C4-2B (cell line): ENCODE measurements around the gene SLC24A1.

ENCODE experiments used
- H3K27ac ChIP-seq: fragments of 450-650 bp; 2 replicates; pipeline ENCODE4 v1.5.1; 2017
- CTCF ChIP-seq: fragments of 450-650 bp; conservative IDR thresholded peaks from 2 replicates; pipeline ENCODE4 v1.5.1; 2017; ENCODE audit warnings: mild to moderate bottlenecking
- ZFX ChIP-seq: fragments of 450-650 bp; IDR thresholded peaks from 2 replicates; pipeline ENCODE4 v1.6.1; 2017

SLC24A1 gene

GRCh38 chr15:65644282-65644681 is 22.5 kb downstream of the SLC24A1 start:
- no peak overlapping the region for H3K27ac ChIP-seq
- no peak for TF ChIP-seq ZFX
- TF ChIP-seq CTCF: no peak

- H3K27ac ChIP-seq: no peak overlapping the region
- no peak for TF ChIP-seq CTCF
- no peak for TF ChIP-seq ZFX
Observed at GRCh38 chr15:65645392-65645791, 23.7 kb downstream of the SLC24A1 start.

GRCh38 chr15:65646486-65646885 is 24.7 kb downstream of the SLC24A1 start:
- no peak for TF ChIP-seq CTCF
- no peak for TF ChIP-seq ZFX

GRCh38 chr15:65650312-65651041 is 28.7 kb downstream of the SLC24A1 start:
- H3K27ac ChIP-seq: no peak overlapping the region
- no peak for TF ChIP-seq ZFX
- TF ChIP-seq CTCF: no peak

More at GRCh38 chr15:65646486-65646885, 24.7 kb downstream of the SLC24A1 start:
- no peak overlapping the region for H3K27ac ChIP-seq

- no peak for TF ChIP-seq ZFX
- no peak for TF ChIP-seq CTCF
- H3K27ac ChIP-seq: no peak overlapping the region; the same call in 1 of the 2 replicates
Observed at GRCh38 chr15:65651042-65651322, 29.2 kb downstream of the SLC24A1 start.

GRCh38 chr15:65651831-65652749 is 30.4 kb downstream of the SLC24A1 start:
- H3K27ac ChIP-seq: peak overlapping the region; percentile 6; the same call in 1 of the 2 replicates
- TF ChIP-seq CTCF (no peak), ZFX (no peak)

GRCh38 chr15:65653341-65653740 is 31.6 kb downstream of the SLC24A1 start:
- H3K27ac ChIP-seq: no peak overlapping the region
- TF ChIP-seq ZFX (no peak), CTCF (no peak)
